GM21723 (cell line): Measurements from ENCODE around the gene BRMS1.
A peak's percentile ranks its signal among the peaks of the same experiment; 100 is the strongest.

Experiments
- ATAC-seq: cut with Tn5 transposase; IDR thresholded peaks from one replicate; pipeline ENCODE4 v1.9.1; 2021; ENCODE audit warnings: mild to moderate bottlenecking, moderate library complexity; ENCODE audit not compliant: unreplicated experiment

BRMS1 gene

DNA sequence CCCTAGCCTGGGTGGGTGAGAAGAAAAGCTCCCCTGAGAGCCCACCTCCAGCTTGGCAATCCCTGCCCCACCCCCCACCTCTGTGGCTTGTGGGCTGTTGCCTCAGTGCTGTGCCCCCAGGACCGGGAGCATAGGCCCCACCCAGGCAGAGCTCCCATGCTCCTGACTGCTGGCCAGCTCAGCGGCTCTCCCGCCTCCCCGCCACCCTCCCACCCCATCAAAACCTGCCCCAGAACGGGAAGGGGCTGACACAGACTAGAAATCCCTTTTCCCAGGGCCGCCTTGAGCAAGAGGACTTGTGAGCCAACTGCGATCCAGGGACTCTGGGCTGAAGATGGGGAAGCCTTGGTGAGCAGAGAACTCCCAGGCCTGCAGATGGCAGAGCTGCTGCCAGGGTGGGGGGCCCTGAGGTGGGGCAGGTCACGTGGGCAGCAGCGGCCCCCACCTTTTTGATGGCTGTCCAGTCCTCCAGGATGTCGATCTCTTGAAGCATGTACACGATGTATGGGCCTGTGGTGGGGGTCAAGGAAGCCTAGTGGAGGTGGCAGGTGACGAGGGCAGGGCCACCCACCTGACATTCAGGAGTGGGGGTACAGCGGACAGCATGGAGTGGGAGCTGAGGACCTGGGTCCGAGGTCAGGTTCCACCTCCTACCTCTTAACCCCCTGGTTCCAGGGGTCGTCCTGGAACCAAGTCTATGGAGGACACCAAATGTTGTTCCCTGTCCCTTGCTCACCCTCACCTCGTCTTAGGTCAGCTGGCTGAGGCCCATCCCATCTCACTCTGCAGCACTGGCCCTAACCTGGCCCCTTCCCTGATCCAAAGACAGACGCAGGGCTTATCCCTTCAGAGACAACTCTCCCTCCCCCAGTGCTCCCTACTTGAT, 6.4 kb downstream of the BRMS1 start:
- no peak for ATAC-seq

DNA sequence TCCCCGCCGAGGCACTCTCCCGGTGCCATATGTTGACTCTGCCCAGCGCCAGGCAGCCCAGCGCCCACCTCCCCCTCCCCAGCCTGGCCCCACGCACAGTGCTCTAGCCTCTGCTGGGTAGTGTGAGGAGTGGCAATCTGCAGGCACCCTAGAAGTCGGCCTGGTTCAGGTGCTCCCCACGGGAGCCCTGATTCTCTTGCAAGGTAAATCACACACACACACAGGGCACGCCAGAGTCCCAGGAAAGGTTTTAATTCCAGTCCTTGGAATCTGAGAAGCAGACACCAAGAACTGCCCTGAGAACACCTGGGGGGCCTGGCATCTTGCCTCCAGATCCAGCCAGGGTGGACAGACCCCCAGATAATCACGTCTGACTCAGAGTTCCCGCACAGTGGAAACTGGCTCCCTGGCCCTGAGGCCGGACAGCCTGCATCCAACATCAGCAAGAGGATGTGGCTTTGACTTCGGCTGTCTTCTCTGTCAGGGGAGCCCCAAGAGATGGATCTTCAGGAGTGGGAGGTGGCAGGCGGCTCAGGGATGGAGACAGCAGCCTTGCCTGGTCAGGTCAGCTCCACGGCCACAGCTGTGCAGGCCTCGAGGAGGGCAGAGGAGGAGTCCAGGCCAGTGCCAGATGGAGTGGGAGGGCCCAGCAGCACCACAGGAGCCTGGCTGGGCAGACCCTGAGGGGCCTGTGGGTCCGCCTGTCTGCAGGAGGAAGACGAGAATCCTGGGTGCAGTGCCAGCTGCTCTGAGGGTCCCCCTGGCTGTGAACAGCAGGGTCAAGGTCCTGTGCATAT, 7.6 kb downstream of the BRMS1 start:
- no peak for ATAC-seq

DNA sequence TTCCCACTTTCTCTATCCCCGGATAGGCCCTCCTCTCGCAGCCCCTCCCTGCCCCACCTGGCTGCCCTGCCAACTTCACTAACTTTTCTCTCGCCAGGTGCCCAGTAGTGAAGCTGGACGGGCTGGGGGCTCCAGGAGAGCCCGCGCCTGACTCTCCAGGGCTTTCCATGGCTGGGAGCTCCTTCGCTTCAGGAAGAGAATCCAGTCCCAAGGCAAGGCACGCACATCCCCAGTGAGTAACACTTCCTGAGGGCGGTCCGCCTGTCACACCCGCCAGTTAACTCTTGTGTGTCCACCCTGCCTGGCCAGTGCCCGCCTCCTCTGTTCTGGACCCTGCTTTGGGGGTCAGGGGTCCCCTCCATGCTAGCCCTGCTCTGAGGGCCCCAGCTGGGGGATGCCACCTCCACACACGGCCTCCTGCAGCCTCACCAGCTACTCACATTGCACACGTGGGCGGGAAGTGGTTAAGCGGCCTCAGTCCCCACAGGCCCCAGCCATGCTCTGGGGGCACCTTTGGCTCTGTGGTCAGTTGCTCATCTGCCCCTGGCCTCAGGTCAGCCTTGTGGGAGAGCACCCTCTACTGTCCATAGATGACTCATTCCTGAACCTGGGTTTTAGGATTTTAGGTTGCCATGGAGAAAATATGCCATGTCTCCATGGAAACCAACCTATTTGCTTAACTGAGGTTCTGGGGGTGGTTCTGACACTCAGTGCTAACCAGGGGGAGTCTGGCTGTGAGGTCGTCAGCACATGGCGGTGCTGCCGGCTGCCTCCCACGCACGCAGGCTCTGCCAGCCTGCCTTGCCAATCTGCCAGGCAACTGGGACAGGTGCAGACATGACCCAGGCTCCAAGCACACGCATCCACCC, 8.4 kb downstream of the BRMS1 start, which contains the start of gene RIN1:
TSS of gene RIN1 (minus strand) at position 201 of the 869 bp plus-strand sequence. CDS start at position 169, 32 bp downstream.
- ATAC-seq = peak; percentile 69

DNA sequence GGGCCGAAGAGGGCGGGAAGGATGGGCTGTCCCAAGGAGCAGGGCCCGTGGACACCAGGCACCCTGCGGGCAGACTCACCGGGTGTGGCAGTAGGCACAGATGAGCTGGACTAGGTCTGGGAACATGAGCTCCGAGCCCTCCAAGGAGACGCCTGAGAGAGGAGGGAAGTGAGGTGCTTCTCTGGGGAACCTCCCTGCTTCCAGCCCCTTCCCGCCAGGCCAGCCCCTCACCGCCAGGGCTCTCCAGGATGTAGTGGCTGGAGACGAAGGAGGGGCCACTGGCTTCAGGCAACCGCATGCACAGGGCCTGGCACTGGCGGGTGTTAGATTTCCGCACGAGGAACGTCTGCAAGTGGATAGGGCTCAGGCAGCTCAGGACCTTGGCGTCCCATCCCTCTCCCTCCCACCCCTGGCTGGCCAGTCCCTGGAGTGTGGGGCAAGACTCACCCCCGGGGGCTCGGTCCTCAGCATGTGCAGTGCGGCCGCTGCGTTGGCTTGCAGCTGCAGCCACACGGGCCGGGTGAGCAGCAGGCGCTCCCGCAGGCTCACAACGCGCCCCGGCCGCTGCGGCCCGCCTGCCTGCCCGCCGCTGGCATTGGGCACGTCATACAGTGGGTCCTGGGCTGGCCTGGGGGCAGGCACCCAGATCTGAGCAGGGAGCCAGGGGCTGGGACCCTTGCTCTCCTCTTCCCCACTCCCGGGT, 9.2 kb downstream of the BRMS1 start:
- no peak for ATAC-seq

DNA sequence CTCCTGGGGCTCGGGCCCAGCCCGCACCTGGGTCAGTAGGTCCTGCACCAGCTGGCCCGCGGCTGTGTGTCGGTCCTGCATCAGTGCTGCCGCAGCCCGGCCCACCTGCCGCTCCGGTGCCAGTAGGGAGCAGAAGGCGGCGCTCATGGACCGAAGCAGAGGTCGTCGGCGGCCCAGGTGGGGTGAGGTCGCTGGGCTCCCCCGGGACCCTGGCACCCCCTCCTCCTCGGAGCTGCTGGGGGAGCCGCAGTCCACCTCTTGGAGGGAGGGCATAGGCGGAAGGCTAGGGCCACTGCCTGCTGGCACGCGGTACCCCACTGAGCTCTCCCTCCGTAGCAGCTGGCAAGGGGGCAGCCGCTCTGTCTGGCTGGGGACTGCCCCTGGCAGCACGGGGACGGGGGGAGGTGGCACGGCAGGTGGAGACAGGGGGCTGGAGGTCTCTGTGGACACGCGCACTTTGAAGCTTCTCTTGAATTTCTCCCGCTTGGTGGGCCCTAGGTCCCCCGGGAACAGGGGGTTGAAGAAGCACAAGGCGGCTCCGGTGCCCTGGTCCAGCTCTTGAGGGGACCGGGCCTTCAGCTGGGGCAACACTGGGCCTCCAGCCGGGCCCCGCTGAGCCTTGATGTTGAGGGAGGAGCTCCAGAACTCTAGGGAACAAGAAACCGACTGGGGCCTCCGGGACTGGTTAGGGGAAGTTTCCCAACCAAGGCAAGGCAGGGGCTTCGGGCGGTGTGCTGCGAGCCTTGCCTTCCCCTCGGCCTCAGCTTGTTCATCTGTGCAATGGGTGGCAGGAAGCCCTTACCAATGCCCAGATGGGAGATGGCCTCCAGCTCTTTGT, 10.1 kb downstream of the BRMS1 start:
- no peak for ATAC-seq

DNA sequence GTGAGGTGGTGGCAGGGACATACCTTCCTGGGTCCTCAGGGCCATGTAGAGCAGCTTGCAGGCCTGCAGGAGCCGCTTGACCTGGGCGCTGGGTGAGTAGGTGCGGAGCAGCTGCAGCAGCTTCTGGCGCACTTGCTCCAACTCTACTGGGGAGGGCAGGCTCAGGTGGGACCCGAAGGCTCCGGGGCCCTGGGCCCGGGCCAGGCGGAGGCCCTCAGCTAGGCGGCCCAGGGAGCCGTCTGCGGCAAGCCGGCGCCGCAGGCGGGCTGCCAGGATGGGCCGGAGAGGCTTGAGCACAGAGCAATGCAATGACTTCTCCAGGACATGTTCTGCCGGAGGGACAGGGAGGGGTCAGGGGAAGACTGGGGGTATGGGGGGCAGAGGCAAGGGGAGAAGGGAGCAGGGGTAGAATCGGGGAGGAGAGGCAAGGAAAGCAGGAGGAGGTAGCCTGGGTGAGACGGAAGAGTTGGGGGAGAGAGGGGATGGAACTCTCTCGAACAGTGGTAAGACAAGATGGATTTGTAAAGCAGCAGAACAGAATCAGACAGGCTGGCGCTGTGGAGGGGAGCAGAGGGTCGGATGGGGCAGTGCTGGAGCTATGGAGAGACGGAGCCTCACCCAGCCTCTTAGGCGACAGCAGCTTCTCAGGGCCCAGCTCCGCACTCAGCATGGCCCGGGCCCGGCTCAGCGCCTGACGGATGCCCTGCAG, 10.9 kb downstream of the BRMS1 start:
- ATAC-seq = no peak

DNA sequence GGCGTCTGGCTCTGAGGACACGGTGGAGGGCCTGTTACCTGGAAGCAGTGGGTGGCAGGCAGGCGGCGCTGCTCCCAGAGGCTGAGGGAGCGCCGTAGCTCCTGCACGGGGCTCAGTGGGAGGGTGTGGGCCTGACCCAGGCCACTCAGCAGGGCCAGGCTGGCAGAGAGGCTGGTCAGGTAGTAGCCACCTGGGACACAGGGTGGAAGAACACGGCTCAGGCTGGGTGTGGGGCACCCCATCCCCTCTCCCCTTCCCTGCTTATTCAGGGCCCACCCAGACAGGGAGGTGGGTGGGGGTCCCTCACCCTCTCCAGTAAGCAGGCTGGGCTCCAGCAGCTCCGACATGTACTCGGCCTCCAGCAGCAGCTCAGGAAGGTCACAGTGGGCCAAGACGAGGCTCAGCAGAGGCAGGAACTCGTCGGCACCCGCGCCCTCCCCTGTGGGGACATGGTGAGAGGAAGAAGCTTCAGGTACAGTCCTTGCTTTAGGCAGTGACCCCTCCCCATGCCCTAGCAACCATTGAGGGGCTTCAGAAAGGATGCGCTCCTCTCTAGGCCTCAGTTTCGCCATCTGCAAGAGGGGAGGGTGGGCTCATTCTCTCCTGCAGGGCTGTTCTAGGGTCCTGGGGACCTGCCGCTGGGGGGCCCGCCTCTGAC, 11.6 kb downstream of the BRMS1 start:
- ATAC-seq = no peak

DNA sequence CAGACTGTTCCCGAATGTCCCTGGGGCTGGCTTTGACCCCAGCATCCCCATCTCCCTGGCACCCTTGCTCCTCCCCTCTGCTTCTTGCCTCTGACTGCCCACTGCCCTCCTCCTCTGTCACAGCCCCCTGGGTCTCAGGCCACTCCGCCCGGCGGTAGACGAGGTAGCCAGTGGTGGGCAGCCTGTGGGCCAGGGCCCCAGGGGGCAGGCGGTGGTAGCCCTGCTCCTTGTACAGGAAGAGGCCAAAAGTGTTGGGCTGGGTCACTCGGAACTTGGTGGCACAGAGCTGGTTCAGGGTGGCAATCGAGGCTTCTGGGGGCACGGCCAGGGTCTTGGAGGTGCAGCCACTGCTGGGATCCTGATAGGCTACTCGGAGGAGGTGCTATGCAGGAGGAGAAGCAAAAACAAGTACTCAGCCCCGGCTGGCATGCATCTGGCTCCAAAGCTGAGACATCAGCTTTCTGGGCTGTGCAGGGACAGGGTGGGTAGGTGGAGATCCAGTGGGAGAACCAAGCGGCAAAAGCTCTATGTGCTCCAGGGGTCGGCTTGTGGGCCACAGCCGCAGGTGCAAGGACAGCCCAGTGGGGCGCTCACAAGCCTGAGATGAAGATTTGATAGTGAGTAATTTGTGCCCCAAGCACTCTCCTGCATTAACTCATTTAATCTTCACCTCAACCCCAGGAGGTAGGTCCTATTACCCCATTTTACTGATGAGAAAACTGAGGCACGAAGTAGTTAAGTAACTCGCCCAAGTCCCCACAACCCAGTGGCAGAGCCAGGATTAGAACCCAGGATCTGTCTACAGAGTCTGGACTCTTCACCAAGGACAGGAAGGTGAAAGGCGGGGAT, 12.3 kb downstream of the BRMS1 start:
- no peak for ATAC-seq

DNA sequence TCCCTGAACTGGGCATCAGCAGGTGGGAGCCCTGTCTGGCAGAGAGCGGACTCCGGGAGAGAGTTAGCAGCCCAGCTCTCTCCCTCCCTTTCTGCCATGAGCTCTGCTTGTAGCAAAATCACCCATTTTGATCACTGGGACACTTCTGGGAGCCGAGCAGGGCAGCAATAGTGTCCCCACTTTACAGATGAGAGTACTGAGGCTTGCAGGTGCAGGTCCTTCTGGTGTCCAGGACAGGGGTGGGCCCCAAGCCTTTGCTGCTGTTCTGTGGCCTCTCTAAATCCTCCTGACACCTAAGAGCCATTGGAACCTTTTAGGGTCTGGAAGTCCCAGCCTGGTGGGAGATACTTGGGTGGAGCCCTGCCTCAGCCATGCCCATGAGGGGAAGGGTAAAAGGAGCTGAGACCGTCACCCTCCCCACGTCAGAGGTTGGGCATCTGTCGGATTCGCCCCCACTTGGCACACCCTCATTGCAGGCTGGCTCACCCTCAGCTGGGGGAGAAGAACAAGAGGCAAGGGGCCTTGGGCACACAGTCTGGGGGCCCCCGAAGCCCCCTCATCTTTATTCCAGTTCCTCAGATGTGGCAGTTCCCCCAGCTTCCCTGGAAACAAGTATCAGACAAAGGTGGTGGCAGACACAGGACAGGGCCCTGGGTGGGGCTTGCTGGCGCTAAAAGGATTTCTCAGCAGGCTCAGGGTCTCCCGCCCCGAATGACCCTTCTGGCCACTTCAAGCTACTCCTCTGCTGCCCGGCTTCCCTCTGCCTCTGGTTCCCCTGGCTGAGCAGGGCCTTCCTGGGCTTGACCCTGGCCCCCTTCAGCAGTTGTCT, 13.1 kb downstream of the BRMS1 start:
- no peak for ATAC-seq

DNA sequence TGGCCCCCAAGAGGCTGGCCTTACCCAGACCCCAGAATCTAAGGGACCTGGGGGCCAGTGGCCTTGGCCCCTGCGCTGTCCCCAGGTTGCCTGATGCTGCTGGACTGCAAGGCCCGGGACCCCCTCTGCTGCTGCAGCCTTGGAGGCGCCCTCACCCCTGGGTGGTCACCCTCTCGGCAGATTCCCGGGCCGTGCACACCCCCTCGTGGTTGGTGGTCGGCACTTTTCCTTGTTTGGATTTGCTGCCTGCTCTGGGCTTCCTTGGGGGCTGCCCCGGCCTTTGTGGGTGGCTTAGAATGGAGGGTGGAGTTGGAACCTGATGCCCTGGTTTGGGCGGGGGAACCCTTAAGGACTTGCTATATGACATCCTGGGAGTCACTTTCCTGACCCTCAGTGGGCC, 14.0 kb downstream of the BRMS1 start:
- no peak for ATAC-seq

DNA sequence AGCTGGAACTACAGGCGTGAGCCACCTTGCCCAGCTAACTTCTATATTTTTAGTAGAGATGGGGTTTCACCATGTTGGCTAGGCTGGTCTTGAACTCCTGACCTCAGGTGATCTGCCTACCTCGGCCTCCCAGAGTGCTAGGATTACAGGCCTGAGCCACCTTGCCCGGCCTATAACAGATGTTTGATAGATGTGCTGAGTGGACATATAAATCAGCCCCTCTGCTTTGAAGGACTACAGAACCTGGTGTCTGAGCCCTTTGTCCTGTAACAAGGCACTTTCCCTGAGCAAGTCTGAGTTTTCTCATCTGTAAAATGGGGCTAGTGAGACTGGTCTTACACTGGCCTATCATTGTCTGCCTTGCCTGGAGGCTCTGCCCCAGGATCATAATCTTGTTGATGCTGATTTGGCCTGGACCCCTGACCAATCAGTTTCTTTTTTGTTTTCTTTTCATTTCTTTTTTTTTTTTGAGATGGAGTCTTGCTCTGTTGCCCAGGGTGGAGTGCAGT, 15.7 kb downstream of the BRMS1 start:
- ATAC-seq = no peak

DNA sequence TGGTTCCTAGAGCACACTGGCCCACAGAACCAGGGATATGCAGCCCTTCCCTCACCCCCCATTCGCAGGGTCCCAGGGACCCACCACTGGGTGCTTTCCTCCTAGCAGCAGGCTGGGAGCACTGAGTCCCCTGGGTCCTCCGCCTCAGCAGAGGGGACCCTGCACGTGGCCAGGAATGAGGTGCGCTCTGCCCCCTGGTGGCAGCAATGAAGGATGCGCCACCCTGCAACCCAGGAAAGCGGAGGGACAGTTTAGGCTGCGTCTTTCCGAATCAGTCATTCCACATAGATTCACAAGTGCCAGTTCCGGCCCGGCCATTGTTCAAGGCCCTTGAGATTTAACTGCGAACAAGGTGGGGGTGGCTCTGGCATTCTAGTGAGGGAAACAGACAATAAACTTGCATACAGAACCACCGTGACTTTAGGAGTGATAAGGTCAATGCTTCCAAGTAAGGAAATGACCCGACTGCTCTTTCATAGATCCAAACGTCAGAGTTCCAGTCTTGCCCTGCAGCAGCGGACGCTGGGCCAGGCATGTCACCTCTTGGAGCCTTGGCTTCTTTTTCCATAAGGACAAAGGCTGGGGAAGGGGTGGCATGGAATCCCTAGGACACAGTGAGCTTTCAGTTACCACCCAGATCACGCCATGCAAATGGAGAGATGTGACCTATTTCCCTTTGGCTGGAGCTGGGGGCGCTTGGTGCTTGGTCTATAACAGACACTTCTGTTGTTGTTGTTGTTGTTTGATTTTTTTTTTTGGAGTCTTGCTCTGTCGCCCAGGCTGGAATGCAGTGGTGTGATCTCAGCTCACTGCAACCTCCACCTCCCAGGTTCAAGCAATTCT, 16.4 kb downstream of the BRMS1 start:
- peak; percentile 72 for ATAC-seq

DNA sequence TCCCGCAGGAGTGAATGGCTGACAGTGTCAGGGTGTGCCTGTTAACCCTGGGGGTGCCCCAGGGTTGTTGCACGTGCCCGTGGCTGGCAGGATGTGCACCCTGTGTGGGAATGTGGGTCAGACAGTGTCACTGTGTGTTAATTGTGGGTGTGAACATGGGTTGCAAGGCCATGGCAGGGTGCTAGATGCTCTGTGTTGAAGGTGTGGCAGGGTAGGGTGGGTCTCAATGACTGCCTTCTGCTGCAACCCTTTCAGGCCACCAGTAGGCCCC, 16.9 kb downstream of the BRMS1 start:
- no peak for ATAC-seq

DNA sequence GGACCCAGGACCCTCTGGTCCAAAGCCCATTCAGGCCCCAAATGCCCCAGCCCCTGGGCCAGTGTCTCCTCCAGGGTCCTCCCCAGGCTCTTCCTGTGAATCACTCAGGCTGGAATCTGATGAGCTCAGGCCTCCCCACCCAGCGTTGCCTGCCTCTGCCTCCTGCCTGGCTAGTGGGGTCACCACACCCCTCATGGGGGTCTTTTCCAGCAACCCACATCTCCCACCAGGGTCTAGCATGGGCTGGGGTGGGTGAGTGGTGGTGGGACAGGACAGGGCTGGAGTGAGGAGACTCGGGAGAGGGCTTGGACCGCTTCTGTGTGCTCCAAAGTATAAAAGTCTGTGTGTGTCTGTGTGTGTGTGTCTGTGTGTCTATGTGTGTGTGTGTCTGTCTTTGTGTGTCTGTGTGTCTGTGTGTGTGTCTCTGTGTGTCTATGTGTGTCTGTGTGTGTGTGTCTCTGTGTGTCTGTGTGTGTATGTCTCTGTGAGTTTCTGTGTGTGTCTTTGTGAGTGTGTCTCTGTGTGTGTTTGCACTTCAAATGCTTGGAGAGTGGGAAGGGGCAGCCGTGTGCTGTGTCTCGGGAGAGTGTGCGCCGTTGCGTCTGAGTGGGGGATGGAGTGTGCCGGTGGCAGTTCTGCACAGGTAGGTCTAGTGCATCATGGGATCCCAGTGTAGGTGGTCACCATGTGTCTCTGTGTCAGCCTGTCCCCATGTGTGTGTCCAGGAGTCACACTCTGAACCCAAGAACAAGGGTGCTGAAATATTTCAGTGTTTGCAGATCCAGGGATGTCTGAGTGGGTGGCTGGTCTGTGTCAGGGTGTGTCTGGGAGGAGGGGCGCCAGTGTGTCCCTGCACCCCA, 17.5 kb downstream of the BRMS1 start:
- ATAC-seq = no peak
